Measurements from ENCODE around the gene SHF.
"Not testable (repeated sequence)": the region's sequence is repeated elsewhere in the genome, so short reads cannot be mapped to it uniquely, and the experiment has no call there.

The SHF gene

GRCh38 chr15:45137703-45138102 is 50.1 kb downstream of the SHF start:
- FAIRE-seq (no peak), DNase-seq (ENCODE audit: insufficient read length) (no peak)
- TF ChIP-seq TAF1 (IDR thresholded peaks at IDR 0.05; ENCODE audit: borderline replicate concordance, low read depth, low read length) (no peak), POLR2AphosphoS5 (IDR thresholded peaks at IDR 0.05; ENCODE audit: low read depth, low read length) (no peak), POLR2A (IDR thresholded peaks at IDR 0.05; ENCODE audit: low read depth, low read length) (no peak)

DNA sequence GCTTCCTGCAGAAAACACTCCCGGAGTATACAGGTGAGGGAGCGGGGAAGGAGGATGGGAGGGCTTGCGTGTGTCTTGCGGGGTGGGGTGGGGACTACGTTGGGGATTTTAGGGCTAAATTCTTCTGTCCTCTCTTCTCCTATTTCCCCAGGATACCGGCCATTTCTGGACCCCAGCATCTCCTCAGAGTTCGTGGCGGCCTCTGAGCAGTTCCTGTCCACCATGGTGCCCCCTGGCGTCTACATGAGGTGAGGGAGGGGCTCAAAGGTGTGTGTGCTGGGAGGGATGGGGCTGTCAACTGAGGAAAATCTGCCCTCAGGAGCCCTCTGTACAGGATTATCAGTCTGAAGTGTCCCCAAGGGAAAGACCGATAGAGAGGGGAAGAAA is 51.4 kb downstream of the SHF start:
- FAIRE-seq (no peak), DNase-seq (ENCODE audit: insufficient read length) (no peak)
- TF ChIP-seq TAF1 (IDR thresholded peaks at IDR 0.05; ENCODE audit: borderline replicate concordance, low read depth, low read length): no peak

DNA sequence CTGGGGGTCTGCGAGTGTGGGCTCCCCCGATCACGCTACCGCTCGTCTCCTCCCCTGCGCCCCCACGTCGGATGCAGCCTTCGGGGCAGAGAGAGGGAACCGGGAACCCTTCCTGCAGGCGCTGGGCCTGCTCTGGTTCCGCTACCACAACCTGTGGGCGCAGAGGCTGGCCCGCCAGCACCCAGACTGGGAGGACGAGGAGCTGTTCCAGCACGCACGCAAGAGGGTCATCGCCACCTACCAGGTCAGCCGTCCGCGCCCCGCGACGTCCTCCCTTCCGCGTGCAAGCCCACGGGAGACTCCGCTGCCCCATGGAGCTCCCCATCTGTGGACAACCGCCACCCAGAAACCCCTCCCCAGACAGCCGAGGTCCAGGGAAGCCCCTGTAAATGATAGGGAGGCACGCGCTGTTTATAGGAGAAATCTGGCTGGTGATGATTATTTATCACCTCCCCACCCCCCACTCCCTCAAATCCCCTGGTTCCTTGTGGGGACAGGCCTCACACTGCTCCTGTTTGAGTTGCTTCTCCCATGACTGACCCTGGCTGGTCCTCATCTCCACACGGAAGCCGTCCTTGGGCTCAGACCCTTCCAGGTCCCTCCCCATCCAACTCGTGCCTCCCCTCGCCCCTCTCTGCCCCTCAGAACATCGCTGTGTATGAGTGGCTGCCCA is 51.9 kb downstream of the SHF start:
- DNase-seq (ENCODE audit: insufficient read length); FAIRE-seq: not testable (repeated sequence)

- DNase-seq (ENCODE audit: insufficient read length): no peak
- no peak for FAIRE-seq
Measured at GRCh38 chr15:45134682-45135604, 52.8 kb downstream of the SHF start.

DNA sequence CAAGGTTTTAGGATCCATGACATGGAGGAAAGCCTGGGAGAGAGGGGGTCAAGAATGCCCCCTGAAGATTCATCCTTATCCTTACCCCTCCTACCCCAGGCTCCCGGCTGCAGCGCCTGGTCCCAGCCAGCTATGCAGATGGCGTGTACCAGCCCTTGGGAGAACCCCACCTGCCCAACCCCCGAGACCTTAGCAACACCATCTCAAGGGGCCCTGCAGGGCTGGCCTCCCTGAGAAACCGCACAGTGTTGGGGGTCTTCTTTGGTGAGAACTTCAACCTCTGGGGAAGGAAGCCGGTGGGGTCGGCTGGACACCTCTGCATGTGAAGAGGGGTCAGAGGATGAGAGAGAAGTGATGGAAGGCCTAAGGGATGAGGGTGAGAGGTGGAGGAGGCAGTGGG is 53.7 kb downstream of the SHF start:
- FAIRE-seq (no peak), DNase-seq (ENCODE audit: insufficient read length) (no peak)
- TF ChIP-seq POLR2AphosphoS5 (IDR thresholded peaks at IDR 0.05; ENCODE audit: low read depth, low read length) (no peak), TAF1 (IDR thresholded peaks at IDR 0.05; ENCODE audit: borderline replicate concordance, low read depth, low read length) (no peak), POLR2A (IDR thresholded peaks at IDR 0.05; ENCODE audit: low read depth, low read length) (no peak)

More at GRCh38 chr15:45134682-45135604, 52.8 kb downstream of the SHF start:
- TF ChIP-seq POLR2A (IDR thresholded peaks at IDR 0.05; ENCODE audit: low read depth, low read length): no peak
- TF ChIP-seq TAF1 (IDR thresholded peaks at IDR 0.05; ENCODE audit: borderline replicate concordance, low read depth, low read length): no peak
- no peak for TF ChIP-seq POLR2AphosphoS5 (IDR thresholded peaks at IDR 0.05; ENCODE audit: low read depth, low read length)

- no peak for FAIRE-seq
- no peak for TF ChIP-seq TAF1 (IDR thresholded peaks at IDR 0.05; ENCODE audit: borderline replicate concordance, low read depth, low read length)
- no peak for TF ChIP-seq POLR2A (IDR thresholded peaks at IDR 0.05; ENCODE audit: low read depth, low read length)
- TF ChIP-seq POLR2AphosphoS5 (IDR thresholded peaks at IDR 0.05; ENCODE audit: low read depth, low read length): no peak
- DNase-seq (ENCODE audit: insufficient read length): no peak
Measured at GRCh38 chr15:45133561-45133920, 54.2 kb downstream of the SHF start.

- FAIRE-seq: no peak
- TF ChIP-seq TAF1 (IDR thresholded peaks at IDR 0.05; ENCODE audit: borderline replicate concordance, low read depth, low read length): no peak
- no peak for TF ChIP-seq POLR2AphosphoS5 (IDR thresholded peaks at IDR 0.05; ENCODE audit: low read depth, low read length)
- TF ChIP-seq POLR2A (IDR thresholded peaks at IDR 0.05; ENCODE audit: low read depth, low read length): no peak
- no peak for DNase-seq (ENCODE audit: insufficient read length)
Measured at GRCh38 chr15:45132844-45133560, 54.8 kb downstream of the SHF start.

- TF ChIP-seq TAF1 (IDR thresholded peaks at IDR 0.05; ENCODE audit: borderline replicate concordance, low read depth, low read length) (no peak), POLR2AphosphoS5 (IDR thresholded peaks at IDR 0.05; ENCODE audit: low read depth, low read length) (no peak), POLR2A (IDR thresholded peaks at IDR 0.05; ENCODE audit: low read depth, low read length) (no peak)
- no peak for FAIRE-seq
- DNase-seq (ENCODE audit: insufficient read length): no peak
Measured at GRCh38 chr15:45131510-45131909, 56.3 kb downstream of the SHF start.

DNA sequence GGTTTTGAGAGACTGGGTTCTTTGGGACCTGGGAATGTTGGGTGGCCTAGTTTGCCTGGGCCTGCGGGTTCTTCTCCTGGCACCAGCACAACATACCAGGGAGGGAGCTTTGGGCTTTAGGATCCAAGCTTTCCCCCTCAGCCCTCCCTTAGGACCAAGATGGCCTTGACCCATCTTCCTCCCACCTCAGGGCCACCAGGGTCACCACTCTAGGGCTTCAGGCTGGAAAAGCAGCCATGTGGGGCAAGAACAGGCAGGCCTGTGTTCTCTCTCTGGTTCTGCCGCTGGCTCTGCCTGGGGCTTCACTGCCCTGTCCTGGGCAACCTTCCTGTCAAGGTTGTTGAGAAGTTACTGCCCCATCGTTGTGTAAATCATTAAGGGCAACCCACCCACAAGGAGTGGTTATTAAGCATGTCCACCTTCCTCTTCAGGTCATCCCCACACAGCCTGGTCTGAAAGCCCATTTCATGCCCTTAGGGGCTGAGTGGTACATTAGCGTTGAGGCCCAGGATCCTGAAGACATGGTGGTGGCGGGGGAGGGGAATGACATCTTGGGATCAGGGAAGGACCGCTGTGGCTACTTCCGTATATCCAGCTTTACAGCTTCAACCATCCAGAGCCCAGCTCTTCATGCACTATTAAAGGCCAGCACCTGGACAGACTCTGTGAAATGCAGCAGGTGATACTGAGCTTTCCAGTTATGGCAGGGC is 57.3 kb downstream of the SHF start:
- FAIRE-seq: no peak
- TF ChIP-seq POLR2A (IDR thresholded peaks at IDR 0.05; ENCODE audit: low read depth, low read length) (no peak), TAF1 (IDR thresholded peaks at IDR 0.05; ENCODE audit: borderline replicate concordance, low read depth, low read length) (no peak), POLR2AphosphoS5 (IDR thresholded peaks at IDR 0.05; ENCODE audit: low read depth, low read length) (no peak)
- no peak for DNase-seq (ENCODE audit: insufficient read length)

GRCh38 chr15:45129651-45130129 is 58.1 kb downstream of the SHF start, which contains the start of the genes DUOX1 and DUOXA1:
Gene DUOX1, plus strand, starts transcription at chr15:45129994. Its CDS starts 1,973 bp downstream, at chr15:45131967.
Gene DUOXA1, minus strand, starts transcription at chr15:45129879. Its CDS starts 6,865 bp downstream, at chr15:45123014.
- FAIRE-seq (no peak), DNase-seq (ENCODE audit: insufficient read length) (no peak)
- TF ChIP-seq POLR2AphosphoS5 (IDR thresholded peaks at IDR 0.05; ENCODE audit: low read depth, low read length) (no peak), POLR2A (IDR thresholded peaks at IDR 0.05; ENCODE audit: low read depth, low read length) (no peak), TAF1 (IDR thresholded peaks at IDR 0.05; ENCODE audit: borderline replicate concordance, low read depth, low read length) (no peak)

All from GM12892 (cell line).